Keratinocyte (primary cell): ENCODE measurements around the gene CFAP77. TPM values are rescaled to one million over a fixed set of nuclear protein-coding genes. Genes with fewer than 3 reads are reported as not detected.

ENCODE experiments used
- DNase-seq: peaks from one replicate; pipeline ENCODE4 v3.0.0-alpha.2; 2011; ENCODE audit warnings: low read depth, missing footprints, low spot score
- FAIRE-seq: peaks from 2 replicates; lab custom pipeline; 2011; peaks lifted over from hg19 to GRCh38; lab: Jason Lieb, UNC
- H2AFZ ChIP-seq: 2 replicates; pipeline ENCODE4 v1.6.0; 2012; ENCODE audit warnings: low read length, control low read depth, inconsistent platforms; ENCODE audit not compliant: control insufficient read depth
- H3K27ac ChIP-seq: 2 replicates; pipeline ENCODE4 v1.5.1; 2011; ENCODE audit warnings: low read length; ENCODE audit not compliant: control insufficient read depth, insufficient read depth
- H3K27me3 ChIP-seq: 3 replicates; pipeline ENCODE4 v1.6.0; 2011; ENCODE audit warnings: low read length; ENCODE audit not compliant: control insufficient read depth, insufficient read depth; ENCODE audit errors: extremely low read depth
- H3K36me3 ChIP-seq, 2 experiments: 2 replicates in 1 of 2; 3 replicates in 1 of 2; pipeline ENCODE4 v1.5.1; 2011; ENCODE audit warnings: low read length in 2 of 2, mild to moderate bottlenecking in 1 of 2; ENCODE audit not compliant: control insufficient read depth in 2 of 2, insufficient read depth in 2 of 2; ENCODE audit errors: extremely low read depth in 1 of 2
- H3K4me1 ChIP-seq: 3 replicates; pipeline ENCODE4 v1.5.1; 2011; ENCODE audit warnings: low read length; ENCODE audit not compliant: control insufficient read depth, insufficient read depth; ENCODE audit errors: extremely low read depth
- H3K4me2 ChIP-seq: 3 replicates; pipeline ENCODE4 v1.6.0; 2011; ENCODE audit warnings: low read depth, low read length; ENCODE audit not compliant: control insufficient read depth, insufficient read depth; ENCODE audit errors: extremely low read depth
- H3K4me3 ChIP-seq, 3 experiments: fragments of 200-600 bp in 1 of 3; sonication (generic) in 1 of 3; 2 replicates in 2 of 3; 3 replicates in 1 of 3; pipeline ENCODE4 v1.5.1; 2011 to 2016; ENCODE audit warnings: low read length in 3 of 3, mild to moderate bottlenecking in 3 of 3, control low read depth in 2 of 3, inconsistent platforms in 1 of 3, low read depth in 1 of 3, mixed read lengths in 1 of 3, mixed run types in 1 of 3, moderate library complexity in 1 of 3; ENCODE audit not compliant: control insufficient read depth in 2 of 3, insufficient read depth in 2 of 3; ENCODE audit errors: extremely low read depth in 1 of 3
- H3K79me2 ChIP-seq: 2 replicates; pipeline ENCODE4 v1.6.0; 2012; ENCODE audit warnings: low read length; ENCODE audit not compliant: control insufficient read depth, insufficient read depth
- H3K9ac ChIP-seq: 3 replicates; pipeline ENCODE4 v1.6.0; 2011; ENCODE audit warnings: low read length; ENCODE audit not compliant: control insufficient read depth, insufficient read depth; ENCODE audit errors: extremely low read depth
- H3K9me1 ChIP-seq: 3 replicates; pipeline ENCODE4 v1.6.0; 2011; ENCODE audit warnings: low read length; ENCODE audit not compliant: control insufficient read depth, insufficient read depth; ENCODE audit errors: extremely low read depth
- H3K9me3 ChIP-seq: 2 replicates; pipeline ENCODE4 v1.5.1; 2012; ENCODE audit warnings: low read depth, low read length; ENCODE audit not compliant: control insufficient read depth
- H4K20me1 ChIP-seq: 3 replicates; pipeline ENCODE4 v1.6.0; 2011; ENCODE audit warnings: low read length; ENCODE audit not compliant: control insufficient read depth, insufficient read depth; ENCODE audit errors: extremely low read depth
- EZH2 ChIP-seq: IDR thresholded peaks from one replicate; pipeline ENCODE4 v1.6.1; 2012; ENCODE audit warnings: inconsistent platforms, mild to moderate bottlenecking, low read length, moderate library complexity
- dilution Hi-C: fragments of 300-500 bp; cut with MboI; formaldehyde crosslinking; loops from one replicate; pipeline ENCODE4 v1.7.0; 2020; ENCODE audit warnings: low sequenced_read_pairs; ENCODE audit not compliant: extremely low pct_ligation_motif_present
- polyA plus RNA-seq, 5 experiments: library from polyadenylated mRNA; depleted of rRNA in 3 of 5; stranded (reverse) in 3 of 5; stranded (forward) in 1 of 5; unstranded in 1 of 5; fragments of >200 nt; gene quantifications; 1 replicate in 1 of 5; 2 replicates in 3 of 5; 3 replicates in 1 of 5; pipeline versions ENCODE4 v1.2.1 to v1.2.3, GENCODE V29; 2011 to 2012; ENCODE audit warnings: missing spikeins in 2 of 5, low read depth in 1 of 5, low replicate concordance in 1 of 5
- TF ChIP-seq, protein P1 (sequence below), 3 experiments: IDR thresholded peaks in 1 of 3; conservative IDR thresholded peaks in 1 of 3; optimal IDR thresholded peaks in 1 of 3; 2 replicates in 2 of 3; 3 replicates in 1 of 3; pipeline versions ENCODE3 to v1.5.1; 2011; ENCODE audit warnings: low read length in 3 of 3, mild to moderate bottlenecking in 3 of 3, moderate library complexity in 2 of 3, control low read depth in 1 of 3, inconsistent platforms in 1 of 3; ENCODE audit not compliant: insufficient read depth in 2 of 3; ENCODE audit errors: extremely low read depth in 1 of 3

CFAP77 gene
- polyA plus RNA-seq, 1 donor (not counting 4 experiments of a cell fraction or from before 2014, with no cell fraction given) = not detected

DNA sequence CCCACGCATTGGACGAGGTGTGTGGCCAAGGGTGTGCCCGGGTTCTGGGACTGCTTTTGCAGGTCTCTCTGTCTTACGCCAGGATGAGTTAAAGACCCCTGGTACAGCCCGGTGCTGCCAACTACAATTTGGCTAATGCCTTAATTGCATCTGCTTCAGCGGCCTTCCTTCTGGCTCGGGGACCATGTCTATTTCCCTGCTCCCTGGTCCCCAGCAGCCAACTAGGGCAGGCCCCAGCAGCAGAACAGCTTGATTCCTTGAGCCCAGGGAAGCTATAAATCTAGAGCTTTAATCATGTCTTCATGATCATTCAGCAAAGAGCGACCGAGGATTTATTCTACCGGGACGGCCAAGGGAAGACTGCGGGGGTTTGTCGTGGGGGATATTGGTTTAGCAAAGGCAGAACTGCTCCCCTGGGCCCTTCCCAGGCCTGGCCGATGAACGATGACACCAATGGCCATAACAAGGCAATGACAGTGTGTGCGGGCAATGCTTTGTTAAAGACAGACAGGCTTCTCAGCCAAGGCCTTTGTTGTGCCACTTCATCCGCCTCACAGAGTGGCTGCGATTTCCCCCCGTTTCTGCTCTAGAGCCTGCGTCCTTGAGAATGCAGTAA is 51.4 kb downstream of the CFAP77 start:
- H3K27ac ChIP-seq = no peak overlapping the region
- no peak overlapping the region for H3K9ac ChIP-seq
- no peaks in the 10 kb centered on the region for H3K9me1 ChIP-seq
- H3K36me3 ChIP-seq = no peaks in the 10 kb centered on the region
- H2AFZ ChIP-seq = no peak overlapping the region
- no peak overlapping the region for H3K4me2 ChIP-seq
- no peak overlapping the region for H3K4me3 ChIP-seq
- H4K20me1 ChIP-seq = peaks cover 2% of the 10 kb centered on the region
- DNase-seq (no peak), FAIRE-seq (no peak)
- TF ChIP-seq EZH2 = no peak
- TF ChIP-seq, protein P1, sequence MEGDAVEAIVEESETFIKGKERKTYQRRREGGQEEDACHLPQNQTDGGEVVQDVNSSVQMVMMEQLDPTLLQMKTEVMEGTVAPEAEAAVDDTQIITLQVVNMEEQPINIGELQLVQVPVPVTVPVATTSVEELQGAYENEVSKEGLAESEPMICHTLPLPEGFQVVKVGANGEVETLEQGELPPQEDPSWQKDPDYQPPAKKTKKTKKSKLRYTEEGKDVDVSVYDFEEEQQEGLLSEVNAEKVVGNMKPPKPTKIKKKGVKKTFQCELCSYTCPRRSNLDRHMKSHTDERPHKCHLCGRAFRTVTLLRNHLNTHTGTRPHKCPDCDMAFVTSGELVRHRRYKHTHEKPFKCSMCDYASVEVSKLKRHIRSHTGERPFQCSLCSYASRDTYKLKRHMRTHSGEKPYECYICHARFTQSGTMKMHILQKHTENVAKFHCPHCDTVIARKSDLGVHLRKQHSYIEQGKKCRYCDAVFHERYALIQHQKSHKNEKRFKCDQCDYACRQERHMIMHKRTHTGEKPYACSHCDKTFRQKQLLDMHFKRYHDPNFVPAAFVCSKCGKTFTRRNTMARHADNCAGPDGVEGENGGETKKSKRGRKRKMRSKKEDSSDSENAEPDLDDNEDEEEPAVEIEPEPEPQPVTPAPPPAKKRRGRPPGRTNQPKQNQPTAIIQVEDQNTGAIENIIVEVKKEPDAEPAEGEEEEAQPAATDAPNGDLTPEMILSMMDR (optimal IDR thresholded peaks at IDR 0.05 in 1 of 3, IDR thresholded peaks at IDR 0.05 in 1 of 3, conservative IDR thresholded peaks at IDR 0.05 in 1 of 3; ENCODE audit: extremely low read depth in 1 of 3, insufficient read depth in 2 of 3, low read length in 3 of 3) = no peak
- dilution Hi-C loops = no loop called here
- H3K27me3 ChIP-seq = peaks cover 24% of the 10 kb centered on the region
- H3K79me2 ChIP-seq = no peaks in the 10 kb centered on the region
- peaks cover 2% of the 10 kb centered on the region for H3K4me1 ChIP-seq
- H3K9me3 ChIP-seq = peaks cover 1% of the 10 kb centered on the region

DNA sequence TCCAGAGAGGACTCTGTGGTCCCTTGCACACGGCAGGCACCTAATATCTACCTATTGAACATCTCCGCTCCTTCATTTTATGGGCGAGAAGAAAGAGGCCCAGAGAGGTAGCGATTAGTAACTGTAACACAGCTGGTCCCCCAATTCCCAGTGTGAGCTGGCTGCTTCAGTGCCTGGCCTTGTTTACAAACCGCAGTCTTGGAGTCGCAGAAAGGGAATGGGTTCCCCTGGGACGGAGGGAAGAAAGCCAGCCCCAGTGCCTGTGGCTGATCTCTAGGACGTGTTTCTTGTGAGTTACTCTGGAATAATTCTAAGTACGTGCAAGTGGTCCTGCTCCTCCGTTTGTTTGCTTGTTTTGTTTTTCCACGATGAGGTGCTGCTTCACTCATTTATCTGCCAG is 52.0 kb downstream of the CFAP77 start:
- Histone ChIP-seq H3K4me3 (no peak overlapping the region), H3K27me3 (peaks cover 27% of the 10 kb centered on the region), H4K20me1 (peaks cover 2% of the 10 kb centered on the region), H3K36me3 (no peaks in the 10 kb centered on the region), H3K27ac (no peak overlapping the region), H3K4me2 (no peak overlapping the region), H2AFZ (no peak overlapping the region), H3K9me1 (no peaks in the 10 kb centered on the region), H3K79me2 (no peaks in the 10 kb centered on the region), H3K9ac (no peak overlapping the region), H3K4me1 (peaks cover 2% of the 10 kb centered on the region), H3K9me3 (peaks cover 1% of the 10 kb centered on the region)
- dilution Hi-C loops = no loop called here
- FAIRE-seq (no peak), DNase-seq (no peak)
- no peak for TF ChIP-seq EZH2
- TF ChIP-seq, protein P1 (optimal IDR thresholded peaks at IDR 0.05 in 1 of 3, IDR thresholded peaks at IDR 0.05 in 1 of 3, conservative IDR thresholded peaks at IDR 0.05 in 1 of 3; ENCODE audit: extremely low read depth in 1 of 3, insufficient read depth in 2 of 3, low read length in 3 of 3) = no peak
